Suprapubic skin (tissue), 3 donors: ENCODE data around the gene EPYC.

Experiments
- CTCF ChIP-seq, 2 donors: fragments of 200-600 bp in 1 of 2; fragments of 450-650 bp in 1 of 2; sonication (generic) in 1 of 2; IDR thresholded peaks; one replicate each; pipeline ENCODE4 v1.5.1; 2016 to 2019; ENCODE audit warnings: antibody characterized with exemption in 2 of 2, mild to moderate bottlenecking in 1 of 2, moderate library complexity in 1 of 2
- EP300 ChIP-seq: sonication (generic); formaldehyde crosslinking; IDR thresholded peaks from one replicate; pipeline ENCODE4 v1.6.1; 2017; ENCODE audit warnings: antibody characterized with exemption
- POLR2A ChIP-seq, 2 donors: fragments of 450-650 bp; IDR thresholded peaks; one replicate each; pipeline ENCODE4 v1.6.1; 2017; ENCODE audit warnings: antibody characterized with exemption in 2 of 2, mild to moderate bottlenecking in 2 of 2, moderate library complexity in 2 of 2

- TF ChIP-seq POLR2A (IDR thresholded peaks at IDR 0.05) (no peak), CTCF (IDR thresholded peaks at IDR 0.05) (no peak), EP300 (no peak)
These were observed 33.9 kb downstream of the EPYC start for GRCh38 chr12:90970911-90971310.
